IMR-90 (cell line): ENCODE data around the gene TRIM66. TPM values are rescaled to one million over a fixed set of nuclear protein-coding genes. Genes with fewer than 3 reads are reported as not detected.
A peak's percentile ranks its signal among the peaks of the same experiment; 100 is the strongest.

ENCODE experiments used
- ATAC-seq: fragments of 200-7000 bp; cut with Tn5 transposase; 2 replicates; pipeline ENCODE4 v1.9.1; 2020; ENCODE audit warnings: low read depth, mild to moderate bottlenecking, moderate library complexity
- BruUV-seq: library from RNA; stranded (reverse); fragments of 400-500 nt; replicated peaks from 2 replicates; lab custom pipeline; 2021; lab: Mats Ljungman, UMichigan
- CTCF ChIA-PET: fragments of 300-600 bp; formaldehyde crosslinking; extraction: SDS; loops from one replicate; lab custom pipeline; 2021; ENCODE audit warnings: antibody characterized with exemption; lab: Yijun Ruan, JAX
- POLR2A ChIA-PET: fragments of 300-600 bp; sonication (Branson Sonifier 250); formaldehyde crosslinking; loops from one replicate; lab custom pipeline; 2022; ENCODE audit warnings: antibody characterized with exemption; ENCODE audit not compliant: unreplicated experiment; lab: Charles Lee
- DNase-seq: peaks from one replicate; pipeline ENCODE4 v3.0.0; 2013
- H2AFZ ChIP-seq: replicated peaks from 2 replicates; pipeline ENCODE3; 2013; ENCODE audit warnings: low read length, mild to moderate bottlenecking; ENCODE audit not compliant: poor library complexity
- H2AK5ac ChIP-seq: 2 replicates; pipeline ENCODE4 v1.6.1; 2013; ENCODE audit warnings: low read depth, low read length, inconsistent platforms
- H2AK9ac ChIP-seq: replicated peaks from 2 replicates; pipeline ENCODE3; 2013; ENCODE audit warnings: mild to moderate bottlenecking, low read depth, low read length, moderate library complexity; ENCODE audit not compliant: poor library complexity
- H2BK120ac ChIP-seq: 2 replicates; pipeline ENCODE4 v1.6.1; 2013; ENCODE audit warnings: low read depth, low read length, inconsistent platforms
- H2BK15ac ChIP-seq: 3 replicates; pipeline ENCODE4 v1.6.1; 2013; ENCODE audit warnings: low read depth, low read length, inconsistent platforms
- H2BK20ac ChIP-seq: 2 replicates; pipeline ENCODE4 v1.6.1; 2013; ENCODE audit warnings: low read depth, mild to moderate bottlenecking, inconsistent platforms, low read length, moderate library complexity
- H2BK5ac ChIP-seq: 2 replicates; pipeline ENCODE4 v1.6.1; 2013; ENCODE audit warnings: mild to moderate bottlenecking, low read depth, low read length, inconsistent platforms; ENCODE audit not compliant: poor library complexity, severe bottlenecking
- H3K14ac ChIP-seq: replicated peaks from 2 replicates; pipeline ENCODE4 v1.6.1; 2013; ENCODE audit warnings: low read depth, low read length, inconsistent platforms
- H3K18ac ChIP-seq: 2 replicates; pipeline ENCODE4 v1.6.1; 2013; ENCODE audit warnings: low read depth, low read length, control low read depth
- H3K23ac ChIP-seq: 2 replicates; pipeline ENCODE4 v1.6.1; 2013; ENCODE audit warnings: low read depth, low read length, inconsistent platforms
- H3K27ac ChIP-seq: 2 replicates; pipeline ENCODE4 v1.5.1; 2013; ENCODE audit warnings: mild to moderate bottlenecking, control low read depth, low read length; ENCODE audit not compliant: insufficient read depth
- H3K27me3 ChIP-seq: 2 replicates; pipeline ENCODE4 v1.6.1; 2013; ENCODE audit warnings: low read length; ENCODE audit not compliant: control insufficient read depth, insufficient read depth
- H3K36me3 ChIP-seq: 2 replicates; pipeline ENCODE4 v1.6.1; 2013; ENCODE audit warnings: low read length, mixed read lengths; ENCODE audit not compliant: control insufficient read depth, insufficient read depth
- H3K4ac ChIP-seq: 2 replicates; pipeline ENCODE4 v1.6.1; 2013; ENCODE audit warnings: low read depth, low read length, inconsistent platforms
- H3K4me1 ChIP-seq: 2 replicates; pipeline ENCODE4 v1.6.1; 2013; ENCODE audit warnings: low read length, mixed read lengths; ENCODE audit not compliant: control insufficient read depth, insufficient read depth
- H3K4me2 ChIP-seq: 2 replicates; pipeline ENCODE4 v1.6.1; 2013; ENCODE audit warnings: low read depth, mild to moderate bottlenecking, control low read depth, low read length, moderate library complexity
- H3K4me3 ChIP-seq: 2 replicates; pipeline ENCODE4 v1.5.1; 2013; ENCODE audit warnings: low read depth, mild to moderate bottlenecking, control low read depth, low read length, moderate library complexity; ENCODE audit not compliant: insufficient read depth
- H3K56ac ChIP-seq: 2 replicates; pipeline ENCODE4 v1.6.1; 2013; ENCODE audit warnings: low read length, inconsistent platforms; ENCODE audit not compliant: insufficient read depth; ENCODE audit errors: extremely low read depth
- H3K79me1 ChIP-seq, 2 experiments: 2 replicates each; pipeline ENCODE4 v1.6.1; 2013; ENCODE audit warnings: low read length in 2 of 2, inconsistent platforms in 1 of 2, low read depth in 1 of 2
- H3K9ac ChIP-seq: 2 replicates; pipeline ENCODE4 v1.6.1; 2013; ENCODE audit warnings: low read depth, low read length, control low read depth
- H3K9me1 ChIP-seq: 2 replicates; pipeline ENCODE4 v1.6.1; 2013; ENCODE audit warnings: low read length, inconsistent platforms; ENCODE audit not compliant: insufficient read depth
- H3K9me3 ChIP-seq: 2 replicates; pipeline ENCODE4 v1.6.1; 2013; ENCODE audit warnings: low read length; ENCODE audit not compliant: control insufficient read depth, insufficient read depth
- H4K20me1 ChIP-seq: 2 replicates; pipeline ENCODE4 v1.6.1; 2013; ENCODE audit warnings: low read length, inconsistent platforms; ENCODE audit not compliant: insufficient read depth
- H4K5ac ChIP-seq: 2 replicates; pipeline ENCODE4 v1.6.1; 2013; ENCODE audit warnings: mild to moderate bottlenecking, low read depth, low read length, control low read depth
- H4K8ac ChIP-seq, 2 experiments: 2 replicates each; pipeline ENCODE4 v1.6.1; 2013; ENCODE audit warnings: low read depth in 2 of 2, low read length in 2 of 2, control low read depth in 1 of 2, inconsistent platforms in 1 of 2
- H4K91ac ChIP-seq: 2 replicates; pipeline ENCODE4 v1.6.1; 2013; ENCODE audit warnings: low read depth, low read length, inconsistent platforms; ENCODE audit not compliant: insufficient read depth
- FOS ChIP-seq: fragments of 150-350 bp; IDR thresholded peaks from 2 replicates; pipeline ENCODE4 v1.6.1; 2016; ENCODE audit warnings: low read depth, low read length
- MXI1 ChIP-seq: IDR thresholded peaks from 2 replicates; pipeline ENCODE4 v1.6.1; 2012; ENCODE audit warnings: low read depth, mild to moderate bottlenecking, low read length, moderate library complexity, borderline replicate concordance
- NFE2L2 ChIP-seq: fragments of 150-350 bp; IDR thresholded peaks from 2 replicates; pipeline ENCODE4 v1.6.1; 2016; ENCODE audit warnings: low read depth, mild to moderate bottlenecking, low read length
- RCOR1 ChIP-seq: IDR thresholded peaks from 2 replicates; pipeline ENCODE4 v1.6.1; 2012; ENCODE audit warnings: mild to moderate bottlenecking, low read length, improper control_type of control experiment; ENCODE audit not compliant: insufficient replicate concordance
- RFX5 ChIP-seq: IDR thresholded peaks from 2 replicates; pipeline ENCODE4 v1.8.0; 2012; ENCODE audit warnings: low read depth, mild to moderate bottlenecking, low read length, moderate library complexity
- WGBS, 2 experiments: methylation state at CpG; one replicate each; pipeline versions ENCODE4 v1.1.5 to v1.1.7; 2013; ENCODE audit warnings: missing lambda C conversion rate in 2 of 2; ENCODE audit not compliant: insufficient read length in 1 of 2; ENCODE audit errors: extremely low coverage in 2 of 2; 5-methylcytosine and 5-hydroxymethylcytosine counted together
- dilution Hi-C: fragments of 300-500 bp; cut with HindIII; formaldehyde crosslinking; loops from one replicate; pipeline ENCODE4 v1.14.3; 2018; ENCODE audit warnings: low sequenced_read_pairs; ENCODE audit not compliant: unreplicated experiment
- in situ Hi-C: fragments of 300-500 bp; cut with MboI; formaldehyde crosslinking; loops from 3 replicates; pipeline ENCODE4 v1.14.3; 2019; ENCODE audit warnings: low sequenced_read_pairs, inconsistent platforms, mixed read lengths
- intact Hi-C: fragments of 100-400 bp; cut with micrococcal nuclease; formaldehyde crosslinking; loops from 2 replicates; pipeline ENCODE4 v1.10.0; 2022
- polyA plus RNA-seq, 3 experiments: library from polyadenylated mRNA; depleted of rRNA; stranded (reverse); fragments of >200 nt; gene quantifications; 2 replicates each; pipeline ENCODE4 v1.2.3, GENCODE V29; 2012; ENCODE audit warnings: low replicate concordance in 1 of 3
- total RNA-seq: library from RNA; depleted of rRNA; stranded (reverse); fragments of >200 nt; gene quantifications from 2 replicates; pipeline ENCODE4 v1.2.3, GENCODE V29; 2012
- TF ChIP-seq, protein P1 (sequence below): conservative IDR thresholded peaks from 2 replicates; pipeline ENCODE4 v1.5.1; 2012; ENCODE audit warnings: mild to moderate bottlenecking, low read depth, low read length, improper control_type of control experiment

The TRIM66 gene
- total and polyA plus RNA-seq, 2 of the 4 experiments (the other 2 are of a cell fraction), result 4.4 to 5.0 TPM

DNA sequence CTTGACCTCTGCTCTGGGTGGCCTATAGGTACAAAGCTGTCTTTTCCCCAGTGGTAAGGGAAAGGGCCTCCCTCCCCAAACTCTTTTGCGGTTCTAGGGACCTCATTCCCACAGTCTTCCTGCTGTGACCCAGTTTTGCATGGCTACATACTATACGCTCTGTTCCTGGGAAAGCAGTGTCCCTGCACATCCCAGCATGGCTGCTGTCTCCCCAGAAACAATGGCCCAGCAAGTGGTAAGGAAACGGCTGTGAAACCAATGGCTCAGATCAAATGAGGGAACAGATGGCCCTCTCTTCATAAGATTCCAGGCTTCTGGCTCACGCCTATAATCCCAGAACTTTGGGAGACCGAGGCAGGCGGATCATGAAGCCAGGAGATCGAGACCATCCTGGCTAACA lies 41.2 kb upstream of the TRIM66 start:
- POLR2A ChIA-PET, result no interaction called here

More for the DNA sequence above, 41.2 kb upstream of the TRIM66 start:
- CTCF ChIA-PET, result no interaction called here
- H3K4me2 ChIP-seq, result no peak overlapping the region
- BruUV-seq, result no TSS peak
- no peak overlapping the region; the same call in 2 of the 3 replicates for H2BK15ac ChIP-seq
- intact Hi-C loops (loop anchor here (10.0 kb wide), 1 partner anchor 191 kb away; the partner anchor contains the start of gene AKIP1), in situ Hi-C loops (no loop called here), dilution Hi-C loops (no loop called here)
- H3K9me3 ChIP-seq, result no peaks in the 10 kb centered on the region
- 0 out of 2 replicates have a peak overlapping the region, but pooled peaks have one; percentile 23 for H2BK20ac ChIP-seq
- H3K9me1 ChIP-seq, result peaks cover 61% of the 10 kb centered on the region
- H2BK5ac ChIP-seq, result peak overlapping the region; percentile 6
- DNase-seq (no peak), ATAC-seq (no peak)
- H3K4me3 ChIP-seq, result no peak overlapping the region
- no peak overlapping the region for H4K5ac ChIP-seq
- no peak overlapping the region for H3K56ac ChIP-seq
- no peak overlapping the region for H2AFZ ChIP-seq
- H4K91ac ChIP-seq, result no peak overlapping the region
- H3K9ac ChIP-seq, result no peak overlapping the region
- H4K8ac ChIP-seq, result peak overlapping the region in 1 of 2 experiments; percentile 97; a peak in 1 of 4 replicates
- 93% methylated on average over 2 of the region's 7 CpGs; no CpG with 5 or more reads in 1 of the 2 experiments for WGBS, 2 experiments
- peak overlapping the region; percentile 100 for H3K4ac ChIP-seq
- peaks cover 23% of the 10 kb centered on the region for H3K36me3 ChIP-seq
- H2AK9ac ChIP-seq, result no peak overlapping the region
- H2BK120ac ChIP-seq, result peak overlapping the region; percentile 59
- TF ChIP-seq, protein P1, sequence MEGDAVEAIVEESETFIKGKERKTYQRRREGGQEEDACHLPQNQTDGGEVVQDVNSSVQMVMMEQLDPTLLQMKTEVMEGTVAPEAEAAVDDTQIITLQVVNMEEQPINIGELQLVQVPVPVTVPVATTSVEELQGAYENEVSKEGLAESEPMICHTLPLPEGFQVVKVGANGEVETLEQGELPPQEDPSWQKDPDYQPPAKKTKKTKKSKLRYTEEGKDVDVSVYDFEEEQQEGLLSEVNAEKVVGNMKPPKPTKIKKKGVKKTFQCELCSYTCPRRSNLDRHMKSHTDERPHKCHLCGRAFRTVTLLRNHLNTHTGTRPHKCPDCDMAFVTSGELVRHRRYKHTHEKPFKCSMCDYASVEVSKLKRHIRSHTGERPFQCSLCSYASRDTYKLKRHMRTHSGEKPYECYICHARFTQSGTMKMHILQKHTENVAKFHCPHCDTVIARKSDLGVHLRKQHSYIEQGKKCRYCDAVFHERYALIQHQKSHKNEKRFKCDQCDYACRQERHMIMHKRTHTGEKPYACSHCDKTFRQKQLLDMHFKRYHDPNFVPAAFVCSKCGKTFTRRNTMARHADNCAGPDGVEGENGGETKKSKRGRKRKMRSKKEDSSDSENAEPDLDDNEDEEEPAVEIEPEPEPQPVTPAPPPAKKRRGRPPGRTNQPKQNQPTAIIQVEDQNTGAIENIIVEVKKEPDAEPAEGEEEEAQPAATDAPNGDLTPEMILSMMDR, result no peak
- TF ChIP-seq NFE2L2 (no peak), MXI1 (no peak), RCOR1 (no peak), FOS (no peak), RFX5 (no peak)
- no peak overlapping the region for H3K18ac ChIP-seq
- H3K14ac ChIP-seq, result peak overlapping the region; percentile 61
- no peaks in the 10 kb centered on the region for H4K20me1 ChIP-seq
- peaks cover 50% of the 10 kb centered on the region for H3K4me1 ChIP-seq
- H3K27me3 ChIP-seq, result no peaks in the 10 kb centered on the region
- peak overlapping the region; percentile 53; the same call in 1 of the 2 replicates for H2AK5ac ChIP-seq
- 0 out of 2 replicates have a peak overlapping the region, but pooled peaks have one; percentile 67 for H3K23ac ChIP-seq
- H3K79me1 ChIP-seq, result peaks cover 18 to 79% of the 10 kb centered on the region in 2 experiments
- peak overlapping the region; percentile 99; the same call in 1 of the 2 replicates for H3K27ac ChIP-seq
